SHP77 treated with DMSO at 0.1 percent for 48 hours (cell line): Measurements from ENCODE around the gene CTBP2.
A peak's percentile ranks its signal among the peaks of the same experiment; 100 is the strongest.
"Not testable (repeated sequence)": the region's sequence is repeated elsewhere in the genome, so short reads cannot be mapped to it uniquely, and the experiment has no call there.

Source experiments
- DNase-seq: peaks from one replicate; lab custom pipeline; 2025; lab: John Stamatoyannopoulos, UW

The CTBP2 gene

DNA sequence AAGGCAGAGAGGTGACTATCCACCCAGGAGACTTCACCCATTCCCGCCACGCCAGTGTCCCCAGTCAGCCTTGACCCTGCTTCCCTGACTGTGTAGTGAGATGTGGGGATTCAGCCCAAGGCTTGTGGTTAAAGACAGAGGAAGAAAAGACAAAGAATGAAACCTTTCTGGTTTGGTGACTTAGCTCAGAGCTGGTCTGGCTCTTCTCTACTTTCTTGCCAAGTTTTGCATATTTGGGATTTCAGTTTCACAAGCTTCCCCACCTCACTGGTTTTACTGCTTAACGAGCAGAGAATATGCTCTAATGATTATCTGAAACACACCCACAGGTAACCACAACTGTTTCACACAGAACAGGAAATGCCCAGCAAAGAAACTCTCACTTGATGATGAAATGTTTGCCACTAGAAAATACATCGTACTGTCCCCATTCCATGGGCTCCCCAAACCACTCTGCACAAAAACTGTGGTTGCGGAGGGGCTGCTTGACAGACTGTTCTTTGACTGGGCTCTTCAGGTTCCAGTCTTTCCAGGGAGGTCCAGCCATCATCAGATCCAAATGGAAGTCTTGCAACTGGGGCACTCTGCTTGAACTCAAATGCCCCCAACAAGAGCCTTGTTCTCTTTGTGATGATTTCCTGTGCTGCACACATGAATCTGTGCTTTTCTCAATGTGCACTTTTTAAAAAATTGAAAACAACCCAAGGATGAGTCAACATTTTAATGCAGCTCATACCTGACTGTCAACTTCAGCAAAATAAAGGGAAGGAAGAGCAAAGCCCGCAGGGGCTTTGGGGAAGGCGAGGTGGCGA is 95.5 kb downstream of the CTBP2 start:
- no peak for DNase-seq

DNA sequence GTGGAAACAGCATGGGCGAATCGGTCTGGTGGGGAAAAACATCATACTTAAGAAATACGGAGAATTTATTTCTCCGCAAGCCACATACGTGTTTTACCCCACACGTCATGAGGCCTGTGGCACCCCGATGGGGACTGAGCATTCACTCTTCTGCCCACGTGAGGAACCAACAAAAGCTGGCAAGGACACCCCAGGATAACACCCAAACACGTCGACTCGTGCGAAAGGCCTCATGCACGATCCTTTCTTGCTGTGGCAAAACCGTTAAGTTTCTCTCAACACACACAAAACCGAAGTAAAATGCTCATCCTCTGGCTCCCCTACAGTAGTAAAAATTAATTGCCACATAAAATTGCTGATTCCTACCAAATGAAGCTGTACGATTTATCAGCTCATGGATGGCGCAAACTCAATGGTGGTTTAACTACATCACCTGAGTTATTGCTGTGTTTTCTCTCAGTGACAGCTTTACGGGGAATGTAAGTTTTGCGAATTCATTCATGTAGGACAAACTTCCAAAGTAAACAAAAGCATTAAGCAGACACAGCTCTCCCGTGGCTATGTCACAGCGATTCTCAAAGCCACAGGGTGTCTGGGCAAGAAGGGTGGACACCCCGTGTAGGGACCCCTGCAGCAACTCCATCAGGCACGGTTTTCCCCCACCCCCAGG is 97.0 kb downstream of the CTBP2 start:
- DNase-seq = no peak

DNA sequence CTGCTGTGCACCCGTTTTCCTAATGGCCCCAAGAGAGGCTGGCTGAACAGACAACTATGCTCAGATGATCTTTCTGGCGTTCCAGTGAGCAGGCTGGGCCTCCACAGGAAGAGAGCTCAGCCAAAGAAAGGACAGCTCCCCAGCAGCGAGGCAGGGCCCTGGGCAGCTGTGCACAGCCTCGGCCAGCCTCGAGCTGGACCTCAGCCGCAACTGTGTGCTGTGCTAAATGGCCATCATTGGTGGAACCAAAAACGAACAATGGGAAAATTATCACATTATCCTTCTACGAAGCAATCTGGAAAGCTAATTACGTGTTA is 97.5 kb downstream of the CTBP2 start:
- no peak for DNase-seq

DNA sequence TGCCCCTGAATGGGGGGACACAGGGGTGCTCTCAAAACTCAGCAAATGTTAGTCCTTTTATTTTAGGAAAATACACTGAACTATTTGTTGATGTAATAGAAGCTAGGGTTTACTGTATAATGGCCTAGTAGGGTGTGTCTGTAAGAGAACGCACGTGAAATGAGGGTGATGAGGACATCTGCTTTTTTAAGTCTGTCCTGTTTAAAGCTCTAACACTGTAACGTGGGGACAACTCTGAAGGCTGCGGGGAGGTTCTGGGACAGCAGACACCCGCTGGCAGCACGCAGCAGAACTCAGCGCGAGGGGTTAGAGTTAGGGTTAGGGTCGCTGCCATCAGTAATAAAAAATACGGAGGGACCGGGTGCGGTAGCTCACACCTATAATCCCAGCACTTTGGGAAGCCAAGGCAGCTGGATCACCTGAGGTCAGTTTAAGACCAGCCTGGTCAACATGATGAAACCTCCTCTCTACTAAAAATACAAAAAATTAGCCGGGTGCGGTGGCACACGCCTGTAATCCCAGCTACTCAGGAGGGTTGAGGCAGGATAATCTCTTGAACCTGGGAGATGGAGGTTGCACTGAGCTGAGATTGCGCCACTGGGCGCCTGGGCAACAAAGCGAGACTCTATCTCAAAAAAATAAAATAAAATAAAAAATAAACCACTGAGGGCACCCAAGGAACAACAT is 98.0 kb downstream of the CTBP2 start:
- no peak for DNase-seq

DNA sequence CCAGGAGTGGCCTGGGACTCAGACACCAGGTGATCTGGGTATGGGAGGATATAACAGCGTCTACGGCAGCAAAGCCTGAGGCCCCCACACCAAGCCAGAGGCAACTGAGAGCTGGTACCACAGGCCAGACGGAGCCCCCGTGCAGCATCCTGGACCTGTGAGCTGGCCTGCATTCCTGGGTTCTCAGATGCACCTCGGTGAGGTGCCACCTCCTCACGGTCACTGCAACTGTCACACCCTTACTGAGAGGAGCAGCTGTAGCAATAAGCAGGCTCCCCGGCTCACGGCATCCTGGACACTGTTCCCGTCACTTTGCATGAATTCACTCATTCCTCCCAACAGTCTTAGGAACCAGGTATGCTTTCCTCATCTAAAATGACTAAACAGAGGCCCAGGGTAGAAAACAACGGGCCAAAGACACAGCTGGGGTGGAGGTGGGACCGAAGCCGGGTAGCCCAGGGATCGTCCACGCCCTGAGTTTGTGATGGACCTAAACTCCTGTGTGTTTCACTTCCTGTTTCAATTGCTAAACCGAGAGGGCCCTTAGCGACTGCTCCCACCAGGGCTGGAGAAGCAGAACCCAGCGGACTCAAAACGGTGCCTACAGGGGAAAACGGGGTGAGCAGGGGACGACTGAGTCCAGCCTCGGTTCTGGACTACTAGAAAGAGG is 98.7 kb downstream of the CTBP2 start:
- DNase-seq = no peak

DNA sequence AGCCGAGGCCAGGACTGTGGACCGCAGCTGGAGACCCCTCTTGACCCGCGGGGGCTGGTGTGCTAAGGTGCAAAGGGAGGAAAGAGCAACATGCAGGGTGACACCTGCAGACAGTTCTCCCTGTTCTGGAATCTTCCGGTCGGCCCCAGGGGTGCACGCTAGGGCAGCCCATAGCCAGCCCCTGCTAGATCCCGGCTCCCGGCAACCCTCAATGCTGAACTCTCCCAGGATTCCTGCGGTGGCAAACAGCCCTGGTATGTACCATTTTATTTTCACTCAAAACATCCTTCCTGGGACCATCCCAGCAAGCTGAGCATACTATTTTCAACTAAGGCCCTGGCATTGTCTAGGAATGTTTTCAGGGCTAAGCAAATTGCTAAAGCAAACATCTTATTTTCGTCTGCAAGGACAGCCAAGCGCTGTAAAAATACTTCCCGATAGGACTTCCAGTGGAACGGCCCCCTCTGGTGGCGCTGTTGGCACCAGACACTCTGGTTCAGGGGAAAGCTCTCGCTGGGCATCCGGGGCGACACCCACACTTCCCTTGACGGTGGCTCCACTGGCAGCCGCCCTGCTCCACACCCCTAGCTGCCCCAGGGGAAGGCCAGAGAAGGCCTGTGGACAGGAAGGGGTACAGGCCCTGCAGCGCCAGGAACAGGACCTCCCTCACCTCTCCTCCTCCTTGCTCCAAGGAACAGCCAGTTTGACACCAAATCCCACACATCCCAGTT is 99.4 kb downstream of the CTBP2 start:
- peak; percentile 63 for DNase-seq

DNA sequence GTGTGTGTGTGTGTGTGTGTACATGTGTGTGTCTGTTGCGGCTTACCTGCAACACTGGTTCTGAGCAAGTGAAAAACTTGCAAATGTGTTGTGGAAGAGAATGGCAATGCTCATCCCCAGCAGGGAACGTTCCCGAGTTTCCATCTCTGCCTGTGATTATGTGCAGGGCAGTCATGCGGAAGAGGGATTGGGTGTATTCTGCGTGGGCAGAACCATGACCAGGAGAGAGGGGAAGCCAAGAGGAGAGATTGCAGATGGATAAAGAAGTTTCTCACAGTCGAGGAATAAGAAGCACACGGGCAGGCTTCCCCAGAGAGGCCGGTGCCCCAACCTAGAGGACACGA is 99.9 kb downstream of the CTBP2 start:
- DNase-seq = no peak

DNA sequence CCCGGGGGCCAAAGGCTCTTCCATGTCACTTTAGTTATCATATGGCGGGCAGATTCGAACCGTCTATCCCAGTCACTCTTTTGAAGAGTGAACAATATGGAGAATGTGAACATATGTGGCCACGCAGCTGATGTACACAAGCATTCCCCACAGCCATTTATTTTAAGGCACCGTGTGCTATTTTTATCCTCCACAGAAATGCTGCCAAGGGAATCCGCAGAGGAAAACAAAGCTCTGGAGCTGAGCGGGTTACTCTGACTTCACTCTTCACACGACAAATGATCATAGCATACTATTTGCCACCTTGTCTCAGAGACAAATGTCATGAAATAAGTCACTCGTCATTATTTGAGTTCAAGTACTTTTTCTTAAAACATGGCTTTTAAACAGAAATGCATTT is 100.3 kb downstream of the CTBP2 start:
- no peak for DNase-seq

DNA sequence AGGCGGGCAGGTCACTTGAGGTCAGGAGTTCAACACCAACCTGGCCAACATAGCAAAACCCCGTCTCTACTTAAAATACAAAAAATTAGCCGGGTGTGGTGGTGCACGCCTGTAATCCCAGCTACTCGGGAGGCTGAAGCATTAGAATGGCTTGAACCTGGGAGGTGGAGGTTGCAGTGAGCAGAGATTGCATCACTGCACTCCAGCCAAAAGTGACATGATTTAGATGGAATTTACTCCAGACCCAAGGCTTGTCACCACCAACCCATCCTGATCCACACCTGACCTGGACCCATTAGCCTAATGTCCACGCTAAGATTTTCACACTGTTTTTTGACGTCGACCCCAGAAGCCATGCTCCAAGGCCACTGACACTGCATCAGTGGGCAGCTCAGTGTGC is 101.0 kb downstream of the CTBP2 start:
- not testable (repeated sequence) for DNase-seq

DNA sequence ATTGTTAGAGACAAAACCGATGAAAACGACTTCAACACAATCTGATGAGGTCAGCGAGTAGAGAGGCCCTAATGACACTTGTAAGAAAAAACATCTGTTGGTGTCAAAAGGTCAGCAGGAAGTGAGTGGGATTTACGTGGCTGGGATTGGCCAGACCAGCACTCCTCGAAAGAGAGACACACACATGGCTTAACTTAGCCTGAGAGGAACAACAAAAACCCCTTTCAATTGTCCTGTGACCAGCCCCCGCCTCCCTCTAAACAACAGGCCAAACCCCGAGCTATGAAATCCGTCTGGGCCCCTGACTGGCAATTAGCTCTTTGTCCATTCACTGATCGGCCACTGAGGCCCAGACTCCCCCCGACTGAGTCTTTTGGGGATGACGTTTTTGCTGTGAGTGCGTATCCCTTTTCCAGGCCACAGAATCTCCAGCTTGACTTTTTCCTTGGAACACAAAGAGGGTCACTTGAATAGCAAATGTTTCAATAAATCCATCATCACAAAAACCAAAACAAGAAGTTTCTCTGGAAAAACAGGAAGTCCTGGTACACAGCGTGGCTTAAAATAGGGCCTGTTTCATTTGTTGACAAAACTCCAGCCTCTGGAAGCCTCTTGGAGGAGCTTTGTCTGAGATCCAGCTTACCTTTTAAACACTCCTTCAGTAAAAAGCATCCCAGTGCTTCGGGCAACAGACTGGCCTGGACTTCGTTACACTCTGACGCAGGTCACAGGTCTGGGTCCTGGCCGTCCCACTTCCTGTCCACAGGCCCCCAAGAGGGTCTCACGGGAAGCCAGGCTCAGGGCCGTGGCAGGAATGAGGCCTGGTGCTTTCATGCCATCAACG is 103.0 kb downstream of the CTBP2 start:
- no peak for DNase-seq

DNA sequence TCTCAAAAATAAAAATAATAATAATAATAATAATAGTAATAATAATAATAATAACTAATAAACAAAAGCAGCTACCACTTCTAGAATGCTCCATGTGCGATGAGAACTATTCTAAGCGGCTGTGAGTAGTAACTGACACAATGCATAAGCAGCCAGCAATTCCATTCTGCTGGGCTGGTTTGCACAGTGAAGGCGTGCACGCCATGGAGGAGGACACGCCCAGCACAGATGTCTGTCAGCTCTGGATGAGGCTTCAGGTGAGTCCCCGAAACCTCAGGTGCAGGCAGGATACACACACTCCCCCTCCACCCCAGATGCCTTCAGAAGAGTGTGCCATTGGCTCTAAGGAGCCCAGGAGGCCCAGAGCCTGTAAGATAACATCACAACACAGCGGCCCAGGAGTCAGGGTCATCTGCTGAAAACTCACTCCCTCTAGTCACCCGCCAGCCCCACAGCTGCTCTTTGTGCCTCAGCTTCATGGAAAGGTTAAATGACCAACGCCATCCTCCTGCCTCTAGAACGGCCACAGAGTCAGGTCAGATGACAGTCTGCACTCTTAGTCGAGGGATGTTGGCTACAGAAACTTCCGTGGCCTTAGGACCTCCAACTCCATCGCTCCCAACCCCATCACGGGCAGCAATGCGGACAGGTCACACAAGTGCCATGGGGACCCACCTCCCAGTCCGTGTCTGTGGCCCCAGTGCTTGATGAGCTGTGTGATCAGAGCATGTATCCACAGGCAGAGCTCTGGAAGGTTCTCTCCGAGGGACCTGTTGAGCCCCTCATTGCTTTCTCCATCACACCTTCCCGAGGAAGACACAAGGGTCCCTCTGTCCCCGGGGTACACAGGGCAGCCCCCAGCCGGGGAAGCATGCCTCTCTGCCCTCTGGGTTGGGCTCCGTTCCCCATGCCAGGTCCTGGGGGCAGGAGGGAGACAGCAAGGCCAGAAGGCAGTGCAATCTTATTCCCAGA is 103.9 kb downstream of the CTBP2 start:
- DNase-seq = no peak

DNA sequence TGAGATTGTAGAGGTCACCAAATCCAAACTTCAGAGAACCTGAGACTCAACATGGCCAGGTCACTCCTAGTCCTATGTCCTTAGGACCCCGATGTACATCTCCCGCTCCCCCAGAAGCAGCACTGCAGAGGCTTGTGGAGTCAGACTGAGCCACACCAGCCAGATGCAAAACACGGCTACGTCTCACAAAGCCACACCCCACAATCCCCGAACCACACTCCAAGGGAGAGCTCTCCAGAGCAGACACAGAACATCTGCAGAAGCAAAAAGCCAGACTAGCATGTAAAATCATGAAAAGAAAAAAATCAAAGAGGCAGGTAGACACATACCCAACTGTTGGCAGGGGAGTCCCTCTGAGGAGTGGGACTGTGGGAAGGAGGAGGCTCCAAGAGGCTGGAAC is 104.9 kb downstream of the CTBP2 start:
- DNase-seq = no peak

DNA sequence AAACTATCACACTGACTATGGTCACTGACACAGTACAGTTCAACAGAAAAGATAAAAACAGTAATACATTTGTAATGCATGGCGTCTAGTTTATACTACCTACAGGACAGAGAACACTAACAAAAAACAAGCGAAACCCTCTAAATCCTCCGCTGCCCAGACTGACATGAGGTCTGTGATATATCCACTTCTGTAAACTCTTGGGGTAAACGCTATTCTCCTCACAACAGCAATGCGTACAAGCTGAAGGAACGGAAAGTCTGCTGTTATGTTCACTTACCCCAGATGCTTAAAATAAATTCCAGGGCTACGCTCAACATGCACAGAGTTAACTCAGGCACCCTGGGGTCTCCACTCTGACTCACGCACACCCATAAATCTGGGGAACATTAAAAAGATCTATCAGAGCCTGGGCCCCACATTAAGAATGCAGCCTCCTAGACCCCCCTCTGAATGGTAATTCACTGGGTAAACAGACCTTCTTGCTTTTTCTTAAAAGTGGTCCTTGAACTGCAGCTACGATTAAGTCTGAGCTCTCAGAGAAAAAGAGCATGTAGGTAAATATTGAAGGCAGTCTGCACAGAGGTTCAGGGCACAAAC is 105.6 kb downstream of the CTBP2 start:
- no peak for DNase-seq

DNA sequence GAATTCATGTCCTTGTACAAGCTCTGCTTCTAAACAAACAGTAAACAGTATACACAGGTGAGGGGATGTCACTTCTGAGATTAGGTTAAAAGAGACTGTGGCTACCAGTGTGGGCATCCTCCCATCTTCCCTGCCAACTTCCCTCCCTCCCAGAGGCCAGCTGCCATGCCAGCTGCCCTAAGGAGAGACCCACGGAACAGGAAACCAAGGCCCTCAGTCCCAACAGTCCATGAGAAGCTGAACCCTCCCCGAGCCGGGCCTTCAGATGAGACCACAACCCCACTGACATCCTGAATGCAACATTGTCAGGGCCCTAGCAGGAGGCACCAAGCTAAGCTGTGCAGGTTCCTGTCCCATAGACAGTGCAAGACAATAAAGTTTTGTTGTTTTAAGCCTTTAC is 106.1 kb downstream of the CTBP2 start:
- DNase-seq = no peak

DNA sequence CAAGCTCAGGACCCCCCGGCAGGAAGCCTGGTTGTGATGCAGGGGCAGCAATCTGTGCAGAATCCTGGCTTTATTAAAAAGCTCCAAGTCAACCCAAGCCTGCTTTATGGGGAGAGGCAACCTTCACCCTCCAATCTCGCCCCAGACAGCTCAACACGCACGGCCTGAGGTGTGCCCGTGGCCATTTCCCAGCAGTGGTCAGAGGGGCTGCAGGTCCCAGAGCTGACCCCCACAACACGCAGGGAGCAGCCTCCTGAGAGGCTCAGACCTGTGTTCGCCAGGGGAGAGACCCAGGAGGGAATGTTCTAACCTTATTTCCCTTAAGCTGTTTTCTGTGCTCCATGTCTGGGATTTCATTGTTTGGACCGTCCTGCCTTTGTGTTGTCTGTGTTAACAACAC is 108.2 kb downstream of the CTBP2 start:
- no peak for DNase-seq

DNA sequence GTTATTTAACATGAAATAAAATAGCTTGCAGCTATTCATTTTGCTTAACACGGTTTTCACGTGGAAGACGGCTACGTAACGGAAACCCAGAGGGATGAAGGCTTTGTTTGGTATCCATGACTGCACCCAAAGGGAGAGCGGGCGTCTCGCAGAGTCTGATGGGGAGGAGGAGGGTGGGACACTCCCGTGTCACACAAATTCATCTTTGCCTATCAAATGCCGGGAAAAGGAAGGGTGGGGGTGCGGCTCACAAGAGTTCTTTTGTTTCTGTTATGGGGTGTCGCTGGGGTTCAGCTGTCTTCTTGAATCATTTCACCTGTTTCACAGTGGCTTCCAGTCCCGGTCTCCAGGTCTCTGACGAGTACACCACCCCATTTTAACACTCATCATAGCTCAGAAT is 110.0 kb downstream of the CTBP2 start:
- DNase-seq = no peak

DNA sequence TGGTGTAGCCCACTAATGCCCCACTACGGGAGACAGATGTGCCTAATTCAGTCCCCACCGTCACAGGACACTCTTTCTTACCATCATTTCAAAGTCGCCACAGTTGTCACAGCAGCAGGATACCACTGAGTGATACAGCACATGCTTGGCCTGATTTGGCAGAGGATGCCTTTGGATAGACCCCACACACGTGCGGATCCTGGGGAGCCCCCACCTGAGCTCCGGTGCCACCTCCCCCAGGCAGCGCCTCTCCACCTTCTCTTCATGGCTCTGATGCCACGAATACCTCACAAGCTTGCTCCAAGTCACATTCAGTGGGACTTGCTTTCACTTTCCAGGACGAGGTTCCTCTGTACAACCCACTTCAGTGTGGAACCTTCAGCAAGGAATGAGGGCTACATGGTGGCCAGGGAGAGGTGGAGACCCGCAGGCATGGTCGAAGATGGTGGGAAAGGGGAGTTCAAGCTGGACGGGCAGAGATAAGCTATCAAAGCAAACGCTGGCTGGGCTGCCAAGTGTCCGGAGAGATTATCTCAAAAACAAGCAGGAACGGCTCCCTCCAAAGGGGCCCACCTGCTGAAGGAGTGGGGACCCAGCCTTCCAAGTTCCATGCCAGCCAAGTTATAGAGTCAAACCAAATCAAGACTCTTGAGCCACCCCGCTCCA is 111.0 kb downstream of the CTBP2 start:
- DNase-seq = no peak

DNA sequence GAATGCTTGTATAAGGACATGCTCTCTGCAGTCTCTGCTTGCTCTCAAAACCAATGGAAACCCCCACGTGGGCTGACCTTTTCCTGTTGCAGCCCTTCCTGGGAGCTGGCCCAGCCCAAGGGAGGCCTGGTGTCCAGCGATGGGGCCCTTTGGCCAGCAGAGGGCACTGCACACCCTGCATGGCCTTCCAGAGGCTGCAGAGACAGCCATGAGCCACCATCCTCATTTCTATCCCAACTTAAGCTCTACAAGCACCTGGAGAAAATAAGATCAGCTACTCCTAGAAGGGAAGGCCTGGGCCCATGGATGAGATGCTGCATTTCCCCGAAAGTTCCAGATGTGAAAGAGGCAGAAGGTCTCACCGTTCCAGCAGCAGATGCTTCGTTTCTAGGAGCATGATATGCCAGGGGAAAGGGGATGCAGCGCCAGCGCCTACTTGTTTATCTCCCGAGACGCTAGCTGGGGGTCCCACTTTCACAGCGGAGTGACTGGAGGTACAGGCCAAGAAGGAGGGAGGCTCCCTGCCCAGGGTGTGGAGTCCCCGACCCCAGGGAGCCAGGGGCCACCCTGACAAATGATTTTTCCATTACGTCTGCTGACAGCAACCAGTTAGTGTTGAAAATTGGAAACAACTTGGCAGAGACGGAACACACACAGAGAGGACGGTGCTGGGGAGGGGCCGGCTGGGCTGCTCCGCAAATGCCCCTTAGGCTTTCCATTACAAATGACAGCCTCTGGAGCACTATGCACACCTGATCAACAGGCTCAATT is 112.1 kb downstream of the CTBP2 start:
- DNase-seq = peak; percentile 61
